ENCODE data around the gene NRXN3. TPM values are rescaled to one million over a fixed set of nuclear protein-coding genes. Genes with fewer than 3 reads are reported as not detected.

The NRXN3 gene
- total and polyA plus RNA-seq, 2 of the 4 experiments (the other 2 are of a cell fraction): 4.8 to 25.1 TPM

DNA sequence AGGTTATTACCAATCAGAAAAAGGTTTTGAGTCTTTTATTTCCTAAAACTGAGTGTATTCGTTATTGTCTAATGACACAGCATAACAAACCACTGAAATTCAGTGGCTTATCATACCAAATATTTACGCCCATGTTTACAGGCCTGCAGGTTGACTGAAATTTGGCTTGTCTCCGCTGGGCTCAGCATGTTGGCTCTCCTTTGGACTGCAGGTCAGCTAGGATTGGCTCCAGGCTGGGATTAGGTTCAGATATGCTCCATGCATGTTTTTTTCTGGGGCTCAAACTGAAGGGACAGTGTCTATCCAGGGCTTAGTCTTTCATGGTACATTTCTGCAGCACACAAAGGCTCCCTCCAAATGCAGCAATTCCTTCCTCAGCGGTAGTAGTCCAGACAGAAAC, 1471.2 kb downstream of the NRXN3 start:
- Histone ChIP-seq H2BK15ac (ENCODE audit: low read depth, low read length) (no peak overlapping the region), H3K9me1 (ENCODE audit: insufficient read depth, low read length) (no peaks in the 10 kb centered on the region; the same call in 1 of the 2 replicates), H2AK9ac (replicated peaks; ENCODE audit: low read depth, low read length, poor library complexity) (no peak overlapping the region), H3K27ac (ENCODE audit: insufficient read depth, low read length) (no peak overlapping the region), H3K9ac (ENCODE audit: low read depth, low read length) (no peak overlapping the region), H4K5ac (ENCODE audit: low read depth, low read length) (no peak overlapping the region), H2BK120ac (ENCODE audit: low read depth, low read length) (no peak overlapping the region), H3K9me3 (ENCODE audit: control insufficient read depth, insufficient read depth, low read length) (no peaks in the 10 kb centered on the region), H3K56ac (ENCODE audit: extremely low read depth, insufficient read depth, low read length) (no peak overlapping the region), H3K18ac (ENCODE audit: low read depth, low read length) (no peak overlapping the region), H3K23ac (ENCODE audit: low read depth, low read length) (no peak overlapping the region), H3K14ac (replicated peaks; ENCODE audit: low read depth, low read length) (no peak overlapping the region), H2BK20ac (ENCODE audit: low read depth, low read length) (no peak overlapping the region), H3K27me3 (ENCODE audit: control insufficient read depth, insufficient read depth, low read length) (no peaks in the 10 kb centered on the region), H2AFZ (replicated peaks; ENCODE audit: low read length, poor library complexity) (no peak overlapping the region), H3K79me1 (ENCODE audit: low read depth in 1 of 2, low read length in 2 of 2) (no peaks in the 10 kb centered on the region), H3K4ac (ENCODE audit: low read depth, low read length) (no peak overlapping the region), H4K20me1 (ENCODE audit: insufficient read depth, low read length) (no peaks in the 10 kb centered on the region), H3K36me3 (ENCODE audit: control insufficient read depth, insufficient read depth, low read length) (no peaks in the 10 kb centered on the region), H3K4me2 (ENCODE audit: low read depth, low read length) (no peak overlapping the region), H4K91ac (ENCODE audit: insufficient read depth, low read depth, low read length) (no peak overlapping the region), H4K8ac (ENCODE audit: low read depth in 2 of 2, low read length in 2 of 2) (no peak overlapping the region), H3K4me1 (ENCODE audit: control insufficient read depth, insufficient read depth, low read length) (no peaks in the 10 kb centered on the region; the same call in 1 of the 2 replicates), H3K4me3 (ENCODE audit: insufficient read depth, low read depth, low read length) (no peak overlapping the region), H2AK5ac (ENCODE audit: low read depth, low read length) (no peak overlapping the region), H2BK5ac (ENCODE audit: low read depth, low read length, poor library complexity, severe bottlenecking) (no peak overlapping the region)
- in situ Hi-C loops (cut with MboI; ENCODE audit: low sequenced_read_pairs) (no loop called here), intact Hi-C loops (cut with micrococcal nuclease) (no loop called here), dilution Hi-C loops (cut with HindIII; ENCODE audit: low sequenced_read_pairs, unreplicated experiment) (no loop called here)
- ChIA-PET POLR2A (ENCODE audit: unreplicated experiment) (no interaction called here), CTCF (interaction anchor here (0.5 kb wide), 1 partner anchor 641 kb away, joined by 3 read pairs; no protein-coding TSS in a partner anchor)
- DNase-seq (no peak), ATAC-seq (ENCODE audit: low read depth) (no peak)
- BruUV-seq (replicated peaks): no TSS peak
- WGBS, 2 experiments (ENCODE audit: extremely low coverage in 2 of 2, insufficient read length in 1 of 2): 92% methylated on average over 2 of the region's 4 CpGs; no CpG with 5 or more reads in 1 of the 2 experiments
- TF ChIP-seq BHLHE40 (IDR thresholded peaks at IDR 0.05; ENCODE audit: low read depth, low read length): no peak
- no peak for TF ChIP-seq SMC3 (IDR thresholded peaks at IDR 0.05; ENCODE audit: low read depth, low read length)
- no peak for TF ChIP-seq MAFK (IDR thresholded peaks at IDR 0.05; ENCODE audit: low read depth, low read length)
- TF ChIP-seq FOS (IDR thresholded peaks at IDR 0.05; ENCODE audit: low read depth, low read length): no peak
- TF ChIP-seq, protein P1, sequence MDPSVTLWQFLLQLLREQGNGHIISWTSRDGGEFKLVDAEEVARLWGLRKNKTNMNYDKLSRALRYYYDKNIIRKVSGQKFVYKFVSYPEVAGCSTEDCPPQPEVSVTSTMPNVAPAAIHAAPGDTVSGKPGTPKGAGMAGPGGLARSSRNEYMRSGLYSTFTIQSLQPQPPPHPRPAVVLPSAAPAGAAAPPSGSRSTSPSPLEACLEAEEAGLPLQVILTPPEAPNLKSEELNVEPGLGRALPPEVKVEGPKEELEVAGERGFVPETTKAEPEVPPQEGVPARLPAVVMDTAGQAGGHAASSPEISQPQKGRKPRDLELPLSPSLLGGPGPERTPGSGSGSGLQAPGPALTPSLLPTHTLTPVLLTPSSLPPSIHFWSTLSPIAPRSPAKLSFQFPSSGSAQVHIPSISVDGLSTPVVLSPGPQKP (IDR thresholded peaks at IDR 0.05; ENCODE audit: borderline replicate concordance, low read depth, low read length): no peak
- TF ChIP-seq CEBPB (IDR thresholded peaks at IDR 0.05; ENCODE audit: low read depth, low read length): no peak
- TF ChIP-seq POLR2A (IDR thresholded peaks at IDR 0.05; ENCODE audit: low read depth, low read length): no peak
- TF ChIP-seq RFX5 (IDR thresholded peaks at IDR 0.05; ENCODE audit: low read depth, low read length): no peak
- TF ChIP-seq RCOR1 (IDR thresholded peaks at IDR 0.05; ENCODE audit: insufficient replicate concordance, low read length): no peak
- no peak for TF ChIP-seq MAZ (IDR thresholded peaks at IDR 0.05; ENCODE audit: borderline replicate concordance, low read depth, low read length)
- TF ChIP-seq, protein P2, sequence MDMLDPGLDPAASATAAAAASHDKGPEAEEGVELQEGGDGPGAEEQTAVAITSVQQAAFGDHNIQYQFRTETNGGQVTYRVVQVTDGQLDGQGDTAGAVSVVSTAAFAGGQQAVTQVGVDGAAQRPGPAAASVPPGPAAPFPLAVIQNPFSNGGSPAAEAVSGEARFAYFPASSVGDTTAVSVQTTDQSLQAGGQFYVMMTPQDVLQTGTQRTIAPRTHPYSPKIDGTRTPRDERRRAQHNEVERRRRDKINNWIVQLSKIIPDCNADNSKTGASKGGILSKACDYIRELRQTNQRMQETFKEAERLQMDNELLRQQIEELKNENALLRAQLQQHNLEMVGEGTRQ (IDR thresholded peaks at IDR 0.05; ENCODE audit: low read depth, low read length): no peak
- no peak for TF ChIP-seq CHD1 (IDR thresholded peaks at IDR 0.05; ENCODE audit: low read depth, low read length)
- TF ChIP-seq RAD21 (IDR thresholded peaks at IDR 0.05; ENCODE audit: low read length): no peak
- TF ChIP-seq MXI1 (IDR thresholded peaks at IDR 0.05; ENCODE audit: borderline replicate concordance, low read depth, low read length): no peak

Measured in IMR-90 (cell line).